Activated T-helper 17 cell treated with anti-CD3 and anti-CD28 coated beads, Interleukin-2, amount 50 U/mL, for 72 hours (primary cell): ENCODE measurements around the gene HOMER1. TPM values are rescaled to one million over a fixed set of nuclear protein-coding genes. Genes with fewer than 3 reads are reported as not detected.
"Not testable (repeated sequence)": the region's sequence is repeated elsewhere in the genome, so short reads cannot be mapped to it uniquely, and the experiment has no call there.

ENCODE experiments used
- ATAC-seq: fragments of 150-1000 bp; cut with Tn5 transposase; replicated peaks from 2 replicates; pipeline ENCODE4 v1.10.0; 2021; ENCODE audit warnings: mild to moderate bottlenecking, moderate library complexity
- H3K27ac Mint-ChIP-seq: one replicate; pipeline ENCODE4 v1.8.0; 2022; ENCODE audit warnings: mixed read lengths
- H3K27me3 Mint-ChIP-seq: one replicate; pipeline ENCODE4 v1.8.0; 2022; ENCODE audit warnings: mixed read lengths
- H3K36me3 Mint-ChIP-seq: one replicate; pipeline ENCODE4 v1.8.0; 2022; ENCODE audit warnings: low read depth, mild to moderate bottlenecking, mixed read lengths
- H3K4me1 Mint-ChIP-seq: one replicate; pipeline ENCODE4 v1.8.0; 2022; ENCODE audit warnings: mixed read lengths
- H3K4me3 Mint-ChIP-seq: one replicate; pipeline ENCODE4 v1.8.0; 2022; ENCODE audit warnings: mild to moderate bottlenecking, mixed read lengths
- H3K9me3 Mint-ChIP-seq: one replicate; pipeline ENCODE4 v1.8.0; 2022; ENCODE audit warnings: mixed read lengths
- total RNA-seq, 2 donors: library from RNA; stranded (reverse); gene quantifications; one replicate each; pipeline ENCODE4 v1.2.3, GENCODE V29; 2022

The HOMER1 gene
- total RNA-seq, 2 donors from 2014 or later, result 2.3 to 6.0 TPM

DNA sequence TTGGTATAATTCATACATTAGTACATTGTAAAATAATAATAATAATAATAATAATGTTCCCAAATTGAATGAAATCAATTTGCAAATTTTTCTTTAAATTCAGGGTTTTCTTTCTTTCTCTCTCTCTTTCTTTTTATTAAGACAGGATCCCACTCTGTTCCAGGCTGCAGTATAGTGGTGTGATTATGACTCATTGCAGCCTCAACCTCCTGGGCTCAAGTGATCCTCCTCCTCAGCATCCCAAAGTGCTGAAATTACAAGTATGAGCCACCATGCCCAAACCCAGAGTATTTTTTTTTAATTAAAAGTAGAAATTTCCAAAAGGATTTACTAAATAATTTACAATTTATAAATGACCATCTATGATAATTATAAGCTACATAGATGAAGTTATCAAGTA is 117.7 kb downstream of the HOMER1 start:
- Mint-ChIP-seq H3K9me3 (no peaks in the 10 kb centered on the region), H3K36me3 (no peaks in the 10 kb centered on the region), H3K4me3 (no peak overlapping the region), H3K27ac (no peak overlapping the region), H3K27me3 (no peaks in the 10 kb centered on the region), H3K4me1 (no peaks in the 10 kb centered on the region)
- no peak for ATAC-seq

DNA sequence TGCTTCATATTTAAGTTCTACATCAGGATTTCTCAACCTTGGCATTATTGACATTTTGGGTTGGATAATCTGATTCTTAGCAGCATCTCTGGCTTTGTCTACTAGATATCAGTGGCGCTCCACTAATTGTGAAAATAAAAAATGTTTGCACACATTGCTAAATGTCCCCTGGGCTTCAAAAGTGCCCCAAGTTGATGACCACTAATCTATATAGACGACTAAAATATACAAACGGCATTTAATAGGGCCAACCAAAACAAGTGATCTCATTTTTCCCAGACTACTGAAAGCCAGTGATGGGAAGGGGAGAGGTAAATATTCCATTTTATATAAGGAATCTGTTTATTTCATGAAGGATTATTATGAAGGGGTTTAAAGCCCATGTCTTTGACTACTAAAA is 118.6 kb downstream of the HOMER1 start:
- no peak overlapping the region for H3K27ac Mint-ChIP-seq
- H3K4me3 Mint-ChIP-seq, result no peak overlapping the region
- H3K27me3 Mint-ChIP-seq, result no peaks in the 10 kb centered on the region
- H3K36me3 Mint-ChIP-seq, result no peaks in the 10 kb centered on the region
- H3K4me1 Mint-ChIP-seq, result no peaks in the 10 kb centered on the region
- no peaks in the 10 kb centered on the region for H3K9me3 Mint-ChIP-seq
- ATAC-seq, result no peak

DNA sequence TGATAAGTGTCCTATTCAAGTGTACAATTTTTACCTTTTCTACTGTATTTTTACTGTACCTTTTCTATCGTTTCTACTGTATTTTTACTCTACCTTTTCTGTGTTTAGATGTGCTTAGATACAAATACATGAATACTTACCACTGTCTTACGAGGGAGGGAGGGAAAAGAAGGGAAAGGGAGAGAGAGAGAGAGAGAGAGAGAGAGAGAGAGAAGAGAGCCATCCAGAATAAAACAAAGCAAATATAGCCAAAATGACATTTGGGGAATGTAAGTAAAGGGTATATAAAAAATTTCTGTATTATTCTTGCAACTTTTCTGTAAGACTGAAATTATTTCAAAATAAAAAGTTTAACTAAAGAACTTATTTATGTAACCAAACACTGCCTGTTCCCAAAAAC is 121.2 kb downstream of the HOMER1 start:
- no peak for ATAC-seq
- Mint-ChIP-seq H3K36me3 (no peaks in the 10 kb centered on the region), H3K4me1 (no peaks in the 10 kb centered on the region), H3K4me3 (no peak overlapping the region), H3K9me3 (no peaks in the 10 kb centered on the region), H3K27ac (no peak overlapping the region), H3K27me3 (no peaks in the 10 kb centered on the region)

DNA sequence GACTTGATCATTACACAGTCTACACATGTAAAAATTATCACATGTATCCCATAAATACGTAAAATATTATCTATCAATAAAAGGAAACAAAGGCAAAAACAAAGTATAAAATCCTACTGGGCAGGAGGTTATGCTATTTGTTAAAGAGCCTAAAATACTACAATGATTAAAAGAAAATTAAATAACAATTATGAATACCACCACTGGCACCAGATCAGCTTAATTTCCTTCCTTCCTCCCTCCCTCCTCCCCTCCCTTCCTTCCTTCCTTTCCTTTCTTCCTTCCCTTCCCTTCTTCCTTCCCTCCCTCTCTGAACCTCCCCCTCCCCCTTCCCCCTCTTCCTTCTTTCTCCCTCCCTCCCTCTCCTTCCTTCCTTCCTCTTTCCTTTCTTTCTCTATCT is 127.3 kb downstream of the HOMER1 start:
- H3K4me3 Mint-ChIP-seq, result no peak overlapping the region
- no peak for ATAC-seq
- no peak overlapping the region for H3K27ac Mint-ChIP-seq
- no peaks in the 10 kb centered on the region for H3K36me3 Mint-ChIP-seq
- no peaks in the 10 kb centered on the region for H3K27me3 Mint-ChIP-seq
- peaks cover 14% of the 10 kb centered on the region for H3K9me3 Mint-ChIP-seq
- peaks cover 4% of the 10 kb centered on the region for H3K4me1 Mint-ChIP-seq

DNA sequence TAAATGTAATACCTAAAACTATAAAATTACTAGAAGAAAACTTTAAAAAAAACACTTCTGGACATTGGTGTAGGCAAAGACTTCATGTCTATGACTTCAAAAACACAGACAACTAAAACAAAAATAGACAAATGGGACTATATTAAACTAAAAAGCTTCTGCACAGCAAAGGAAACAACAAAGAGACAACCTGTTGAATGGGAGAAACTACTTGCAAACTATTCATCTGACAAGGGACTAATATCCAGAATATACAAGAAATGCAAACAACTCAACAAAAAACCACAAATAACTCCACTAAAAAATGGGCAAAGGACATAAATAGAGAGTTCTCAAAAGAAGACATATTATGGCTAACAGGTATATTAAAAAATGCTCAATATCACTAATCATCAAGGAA is 128.8 kb downstream of the HOMER1 start:
- H3K36me3 Mint-ChIP-seq, H3K4me3 Mint-ChIP-seq, H3K27me3 Mint-ChIP-seq, ATAC-seq, H3K4me1 Mint-ChIP-seq, H3K27ac Mint-ChIP-seq: not testable (repeated sequence)
- H3K9me3 Mint-ChIP-seq, result peaks cover 14% of the 10 kb centered on the region

DNA sequence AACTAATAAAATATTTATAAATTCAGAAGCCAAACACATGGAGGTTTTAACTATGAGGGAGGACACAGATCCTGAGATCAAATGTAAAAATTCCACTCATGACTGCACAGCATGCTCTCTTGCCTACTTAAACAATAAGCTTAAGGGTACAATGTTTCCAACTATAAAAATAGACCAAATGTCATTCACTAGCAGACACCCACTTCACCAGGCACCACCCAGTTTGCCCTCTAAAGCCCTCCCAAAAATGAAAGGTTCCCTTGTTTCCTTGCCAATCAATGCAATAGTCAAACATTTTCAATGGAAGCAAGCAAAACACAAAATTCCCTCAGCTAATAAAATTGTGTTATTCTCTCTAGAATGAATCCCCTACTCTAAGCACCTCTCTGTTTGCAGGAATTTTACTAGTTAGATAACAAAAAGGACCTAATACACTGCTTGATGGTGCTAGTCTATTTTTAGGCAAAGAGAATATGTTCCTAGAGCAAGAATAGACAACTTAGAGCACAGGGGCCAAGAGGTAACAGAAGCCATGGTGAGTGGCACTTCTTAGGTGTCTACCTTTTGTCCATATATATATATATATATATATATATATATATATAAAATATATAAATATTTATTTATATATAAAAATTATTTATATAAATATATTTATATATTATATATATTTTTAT is 135.3 kb downstream of the HOMER1 start:
- Mint-ChIP-seq H3K9me3 (peaks cover 11% of the 10 kb centered on the region), H3K4me3 (no peak overlapping the region), H3K27ac (no peak overlapping the region), H3K4me1 (no peaks in the 10 kb centered on the region), H3K27me3 (no peaks in the 10 kb centered on the region), H3K36me3 (no peaks in the 10 kb centered on the region)
- no peak for ATAC-seq

DNA sequence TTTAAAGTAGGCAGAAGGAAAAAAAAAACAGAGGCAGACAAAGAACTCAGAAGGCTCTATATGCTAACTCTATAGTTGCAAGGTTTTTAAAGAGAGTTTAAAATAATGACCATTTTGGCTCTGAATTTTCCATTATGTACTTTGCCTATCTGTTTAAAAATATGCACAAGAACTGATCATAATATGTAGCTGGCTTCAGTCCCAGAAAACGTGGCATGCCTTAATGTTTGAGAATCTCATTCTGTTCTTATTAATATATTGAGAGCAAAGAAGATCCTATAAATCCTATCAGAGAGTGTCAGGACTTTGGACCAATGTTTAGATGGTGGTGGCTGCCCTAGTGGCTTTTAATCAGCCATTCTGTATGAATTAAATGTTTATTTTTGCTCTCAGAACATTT is 156.5 kb downstream of the HOMER1 start:
- Mint-ChIP-seq H3K9me3 (no peaks in the 10 kb centered on the region), H3K4me1 (no peaks in the 10 kb centered on the region), H3K36me3 (no peaks in the 10 kb centered on the region), H3K27me3 (peaks cover 14% of the 10 kb centered on the region), H3K4me3 (no peak overlapping the region), H3K27ac (no peak overlapping the region)
- no peak for ATAC-seq

DNA sequence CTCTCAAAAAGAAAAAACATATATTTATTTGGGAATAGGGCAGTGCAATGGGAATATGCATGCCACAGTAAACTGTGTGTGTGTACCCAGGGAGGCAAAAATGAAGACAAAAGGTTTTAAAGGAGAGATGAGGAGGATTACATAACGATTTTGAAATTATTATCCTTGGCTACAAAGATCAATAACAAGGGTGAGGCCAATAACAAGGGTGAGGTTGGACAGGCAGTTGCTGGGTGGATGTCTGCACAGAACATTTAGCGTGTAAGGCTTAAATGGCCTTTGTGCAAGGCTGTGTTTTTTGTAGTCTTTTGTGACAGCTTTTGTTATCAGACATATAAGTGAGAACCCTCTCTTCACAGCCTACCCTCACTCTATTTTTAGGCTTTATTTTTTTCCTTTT is 164.1 kb downstream of the HOMER1 start:
- Mint-ChIP-seq H3K4me3 (no peak overlapping the region), H3K36me3 (no peaks in the 10 kb centered on the region), H3K9me3 (no peaks in the 10 kb centered on the region), H3K27me3 (peaks cover 4% of the 10 kb centered on the region), H3K27ac (no peak overlapping the region), H3K4me1 (no peaks in the 10 kb centered on the region)
- ATAC-seq, result no peak

DNA sequence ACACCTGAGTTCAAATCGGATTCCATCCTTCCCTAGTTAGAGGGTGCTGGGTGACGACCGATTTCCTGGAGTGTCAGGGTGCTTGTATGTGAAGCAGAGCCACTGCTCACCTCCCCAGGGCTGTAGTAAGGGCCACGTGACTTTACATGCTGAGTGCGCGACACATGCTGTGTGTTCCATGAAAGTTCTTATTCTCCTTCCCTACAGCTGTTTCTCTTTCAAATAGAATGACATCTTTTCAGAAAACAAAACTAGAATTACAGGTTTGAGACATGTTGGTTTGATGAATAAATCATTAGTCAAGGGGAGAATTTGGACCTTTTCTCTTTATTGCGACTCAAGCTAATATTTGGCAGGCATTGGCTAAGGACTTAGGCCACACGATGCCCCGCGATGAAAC is 164.9 kb downstream of the HOMER1 start:
- Mint-ChIP-seq H3K36me3 (no peaks in the 10 kb centered on the region), H3K4me1 (no peaks in the 10 kb centered on the region), H3K4me3 (no peak overlapping the region), H3K27me3 (peaks cover 4% of the 10 kb centered on the region), H3K9me3 (no peaks in the 10 kb centered on the region), H3K27ac (no peak overlapping the region)
- peak; percentile 18 for ATAC-seq

DNA sequence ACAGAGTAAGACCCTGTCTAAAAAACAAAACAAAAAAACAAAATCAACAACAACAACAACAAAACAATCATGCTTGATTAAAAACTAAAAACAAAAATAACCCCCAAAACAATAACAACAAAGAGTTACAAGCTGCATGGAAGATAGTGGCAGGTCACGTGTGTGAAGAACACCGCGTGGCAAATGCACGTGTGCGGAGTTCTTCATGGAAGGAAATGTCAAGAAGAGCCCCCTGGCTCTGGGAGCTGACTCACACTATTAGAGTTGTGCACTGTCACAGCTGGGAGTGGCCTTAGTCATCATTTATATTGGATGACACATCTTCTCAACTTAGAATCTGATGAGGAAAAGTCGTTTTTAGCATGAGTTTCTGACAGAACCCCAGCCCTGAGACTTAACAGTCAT is 167.5 kb downstream of the HOMER1 start:
- H3K4me1 Mint-ChIP-seq, result no peaks in the 10 kb centered on the region
- H3K9me3 Mint-ChIP-seq, result no peaks in the 10 kb centered on the region
- no peak overlapping the region for H3K4me3 Mint-ChIP-seq
- ATAC-seq, result no peak
- H3K27ac Mint-ChIP-seq, result no peak overlapping the region
- no peaks in the 10 kb centered on the region for H3K36me3 Mint-ChIP-seq
- H3K27me3 Mint-ChIP-seq, result no peaks in the 10 kb centered on the region

DNA sequence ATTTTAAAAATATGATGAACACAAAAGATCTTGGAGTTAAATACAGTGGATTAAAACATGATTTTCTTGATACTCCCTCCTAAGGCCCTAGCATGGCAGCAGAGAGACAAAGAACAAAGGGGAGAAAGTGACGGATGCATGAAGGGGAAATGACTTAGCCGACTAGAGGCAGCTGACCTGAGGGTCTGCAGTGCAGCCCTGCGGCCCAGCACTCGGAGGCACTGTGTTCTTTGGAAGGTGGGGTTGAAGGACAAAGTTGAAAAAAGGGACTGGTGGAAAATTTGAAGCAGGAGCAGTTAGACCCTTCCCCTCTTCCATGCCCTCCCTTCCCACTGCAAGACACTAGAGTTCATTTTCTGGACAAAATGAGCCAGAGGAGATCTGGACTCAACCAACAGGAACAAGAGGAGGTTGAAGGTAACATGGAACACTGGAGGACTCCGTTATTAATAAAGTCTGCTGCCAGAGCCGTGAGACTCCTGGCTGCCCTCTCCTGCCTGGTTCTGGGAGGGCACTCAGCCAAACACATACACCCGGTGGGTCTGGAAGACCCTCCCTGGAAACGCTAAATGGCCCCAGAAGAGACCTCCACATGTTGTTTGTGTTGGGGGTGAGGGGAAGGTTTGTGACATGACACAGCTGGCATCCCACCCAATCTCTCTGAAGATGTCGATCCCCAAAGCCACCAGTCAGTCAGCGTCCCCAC is 179.9 kb downstream of the HOMER1 start:
- no peaks in the 10 kb centered on the region for H3K4me1 Mint-ChIP-seq
- no peak overlapping the region for H3K27ac Mint-ChIP-seq
- peaks cover 6% of the 10 kb centered on the region for H3K9me3 Mint-ChIP-seq
- no peak overlapping the region for H3K4me3 Mint-ChIP-seq
- ATAC-seq, result no peak
- no peaks in the 10 kb centered on the region for H3K36me3 Mint-ChIP-seq
- H3K27me3 Mint-ChIP-seq, result peaks cover 5% of the 10 kb centered on the region

DNA sequence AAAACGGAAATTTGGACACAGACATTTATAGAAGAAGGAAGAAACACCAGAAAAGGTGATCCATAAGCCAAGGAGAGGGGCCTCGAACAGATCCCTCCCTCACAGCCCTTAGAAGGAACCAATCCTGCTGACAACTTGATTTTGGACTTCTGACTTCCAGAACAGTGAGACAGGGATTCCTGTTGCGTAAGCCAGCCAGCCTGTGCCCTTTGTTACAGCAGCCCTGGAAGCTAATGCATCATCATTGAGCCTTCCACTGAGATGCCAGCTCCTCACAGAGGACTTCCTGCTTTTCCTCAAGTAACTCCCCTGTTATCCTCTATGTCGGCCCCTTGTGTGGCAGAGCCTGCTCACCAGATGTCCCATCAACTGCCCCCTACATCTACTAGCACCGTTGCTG is 183.9 kb downstream of the HOMER1 start:
- Mint-ChIP-seq H3K4me3 (no peak overlapping the region), H3K4me1 (no peaks in the 10 kb centered on the region), H3K27me3 (peaks cover 5% of the 10 kb centered on the region), H3K9me3 (peaks cover 3% of the 10 kb centered on the region), H3K36me3 (no peaks in the 10 kb centered on the region), H3K27ac (no peak overlapping the region)
- no peak for ATAC-seq

DNA sequence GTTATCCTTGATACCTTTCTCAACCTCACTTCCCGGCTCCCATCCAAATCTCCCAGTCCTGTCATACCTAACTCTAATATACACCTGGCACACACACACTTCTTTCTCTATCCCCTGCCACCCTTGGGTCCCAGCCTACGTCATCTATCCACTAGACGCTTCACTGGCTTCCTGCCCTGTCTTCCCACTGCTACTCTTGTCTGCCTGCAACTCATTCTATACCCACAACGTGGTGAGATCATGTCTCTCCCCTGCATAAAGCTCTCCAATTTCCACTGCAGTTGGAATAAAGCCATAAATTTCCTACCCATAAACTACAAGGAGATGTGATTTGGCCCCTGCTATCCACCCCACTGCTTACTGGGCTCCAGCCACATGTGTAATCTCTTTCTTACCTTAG is 184.5 kb downstream of the HOMER1 start:
- no peak overlapping the region for H3K27ac Mint-ChIP-seq
- H3K36me3 Mint-ChIP-seq, result peaks cover under 1% of the 10 kb centered on the region
- no peak overlapping the region for H3K4me3 Mint-ChIP-seq
- no peaks in the 10 kb centered on the region for H3K9me3 Mint-ChIP-seq
- no peaks in the 10 kb centered on the region for H3K4me1 Mint-ChIP-seq
- ATAC-seq, result no peak
- H3K27me3 Mint-ChIP-seq, result peaks cover 5% of the 10 kb centered on the region
